ENCODE measurements around the gene SERPINE1.

GRCh38 chr7:101137651-101138212, 10.8 kb downstream of the SERPINE1 start:
- TF ChIP-seq CTCF (IDR thresholded peaks at IDR 0.05) = no peak
- no peak for TF ChIP-seq POLR2A (IDR thresholded peaks at IDR 0.05)
